Measurements from ENCODE around the gene PRKACB.

DNA sequence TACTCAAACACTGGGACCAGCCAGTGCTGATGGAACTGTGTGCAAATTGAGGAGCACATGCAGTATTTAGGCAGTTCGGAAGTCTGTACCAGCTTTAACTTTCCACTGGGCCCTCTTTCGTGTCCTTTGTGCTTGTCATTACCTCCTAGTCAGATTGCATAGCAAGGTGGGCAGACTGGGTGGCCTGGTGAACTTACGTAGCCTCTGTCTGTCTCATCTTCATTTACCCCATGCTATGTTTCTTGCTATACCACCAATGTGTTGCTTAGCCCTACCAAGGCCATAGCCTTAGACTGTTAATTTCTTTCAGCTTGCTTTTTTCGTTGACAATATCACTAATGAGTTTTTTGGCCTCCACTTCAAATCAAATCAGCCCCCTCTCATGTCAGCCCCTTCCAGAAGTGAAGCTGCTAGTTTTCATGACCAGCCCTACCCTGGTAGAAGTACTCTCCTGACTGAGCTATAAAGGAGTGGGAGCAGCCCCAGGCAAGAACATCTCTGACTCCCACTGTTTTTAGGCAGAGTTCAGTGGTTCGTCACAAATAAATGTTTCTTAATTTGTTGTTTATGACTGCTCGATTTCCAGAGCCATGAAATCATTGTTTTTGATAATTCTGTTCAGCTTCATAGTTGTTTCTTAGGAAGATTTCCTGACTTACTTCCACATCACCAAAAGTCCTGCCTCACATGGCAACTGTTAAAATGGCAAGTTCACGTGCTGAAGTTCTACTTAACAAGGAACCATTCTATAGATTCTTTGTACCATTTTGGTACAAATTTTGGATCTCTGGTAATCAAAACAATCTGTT lies 19.3 kb downstream of the PRKACB start:
- TF ChIP-seq, protein P1, sequence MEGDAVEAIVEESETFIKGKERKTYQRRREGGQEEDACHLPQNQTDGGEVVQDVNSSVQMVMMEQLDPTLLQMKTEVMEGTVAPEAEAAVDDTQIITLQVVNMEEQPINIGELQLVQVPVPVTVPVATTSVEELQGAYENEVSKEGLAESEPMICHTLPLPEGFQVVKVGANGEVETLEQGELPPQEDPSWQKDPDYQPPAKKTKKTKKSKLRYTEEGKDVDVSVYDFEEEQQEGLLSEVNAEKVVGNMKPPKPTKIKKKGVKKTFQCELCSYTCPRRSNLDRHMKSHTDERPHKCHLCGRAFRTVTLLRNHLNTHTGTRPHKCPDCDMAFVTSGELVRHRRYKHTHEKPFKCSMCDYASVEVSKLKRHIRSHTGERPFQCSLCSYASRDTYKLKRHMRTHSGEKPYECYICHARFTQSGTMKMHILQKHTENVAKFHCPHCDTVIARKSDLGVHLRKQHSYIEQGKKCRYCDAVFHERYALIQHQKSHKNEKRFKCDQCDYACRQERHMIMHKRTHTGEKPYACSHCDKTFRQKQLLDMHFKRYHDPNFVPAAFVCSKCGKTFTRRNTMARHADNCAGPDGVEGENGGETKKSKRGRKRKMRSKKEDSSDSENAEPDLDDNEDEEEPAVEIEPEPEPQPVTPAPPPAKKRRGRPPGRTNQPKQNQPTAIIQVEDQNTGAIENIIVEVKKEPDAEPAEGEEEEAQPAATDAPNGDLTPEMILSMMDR (conservative IDR thresholded peaks at IDR 0.05; ENCODE audit: low read depth in 2 of 2) = no peak
- no peak for TF ChIP-seq EZH2 (IDR thresholded peaks at IDR 0.05; ENCODE audit: low read depth, unreplicated experiment)
- no peak for TF ChIP-seq EZH2phosphoT487 (IDR thresholded peaks at IDR 0.05; ENCODE audit: unreplicated experiment)
- TF ChIP-seq POLR2AphosphoS5 (IDR thresholded peaks at IDR 0.05; ENCODE audit: low read depth) = no peak
- TF ChIP-seq, protein P2, sequence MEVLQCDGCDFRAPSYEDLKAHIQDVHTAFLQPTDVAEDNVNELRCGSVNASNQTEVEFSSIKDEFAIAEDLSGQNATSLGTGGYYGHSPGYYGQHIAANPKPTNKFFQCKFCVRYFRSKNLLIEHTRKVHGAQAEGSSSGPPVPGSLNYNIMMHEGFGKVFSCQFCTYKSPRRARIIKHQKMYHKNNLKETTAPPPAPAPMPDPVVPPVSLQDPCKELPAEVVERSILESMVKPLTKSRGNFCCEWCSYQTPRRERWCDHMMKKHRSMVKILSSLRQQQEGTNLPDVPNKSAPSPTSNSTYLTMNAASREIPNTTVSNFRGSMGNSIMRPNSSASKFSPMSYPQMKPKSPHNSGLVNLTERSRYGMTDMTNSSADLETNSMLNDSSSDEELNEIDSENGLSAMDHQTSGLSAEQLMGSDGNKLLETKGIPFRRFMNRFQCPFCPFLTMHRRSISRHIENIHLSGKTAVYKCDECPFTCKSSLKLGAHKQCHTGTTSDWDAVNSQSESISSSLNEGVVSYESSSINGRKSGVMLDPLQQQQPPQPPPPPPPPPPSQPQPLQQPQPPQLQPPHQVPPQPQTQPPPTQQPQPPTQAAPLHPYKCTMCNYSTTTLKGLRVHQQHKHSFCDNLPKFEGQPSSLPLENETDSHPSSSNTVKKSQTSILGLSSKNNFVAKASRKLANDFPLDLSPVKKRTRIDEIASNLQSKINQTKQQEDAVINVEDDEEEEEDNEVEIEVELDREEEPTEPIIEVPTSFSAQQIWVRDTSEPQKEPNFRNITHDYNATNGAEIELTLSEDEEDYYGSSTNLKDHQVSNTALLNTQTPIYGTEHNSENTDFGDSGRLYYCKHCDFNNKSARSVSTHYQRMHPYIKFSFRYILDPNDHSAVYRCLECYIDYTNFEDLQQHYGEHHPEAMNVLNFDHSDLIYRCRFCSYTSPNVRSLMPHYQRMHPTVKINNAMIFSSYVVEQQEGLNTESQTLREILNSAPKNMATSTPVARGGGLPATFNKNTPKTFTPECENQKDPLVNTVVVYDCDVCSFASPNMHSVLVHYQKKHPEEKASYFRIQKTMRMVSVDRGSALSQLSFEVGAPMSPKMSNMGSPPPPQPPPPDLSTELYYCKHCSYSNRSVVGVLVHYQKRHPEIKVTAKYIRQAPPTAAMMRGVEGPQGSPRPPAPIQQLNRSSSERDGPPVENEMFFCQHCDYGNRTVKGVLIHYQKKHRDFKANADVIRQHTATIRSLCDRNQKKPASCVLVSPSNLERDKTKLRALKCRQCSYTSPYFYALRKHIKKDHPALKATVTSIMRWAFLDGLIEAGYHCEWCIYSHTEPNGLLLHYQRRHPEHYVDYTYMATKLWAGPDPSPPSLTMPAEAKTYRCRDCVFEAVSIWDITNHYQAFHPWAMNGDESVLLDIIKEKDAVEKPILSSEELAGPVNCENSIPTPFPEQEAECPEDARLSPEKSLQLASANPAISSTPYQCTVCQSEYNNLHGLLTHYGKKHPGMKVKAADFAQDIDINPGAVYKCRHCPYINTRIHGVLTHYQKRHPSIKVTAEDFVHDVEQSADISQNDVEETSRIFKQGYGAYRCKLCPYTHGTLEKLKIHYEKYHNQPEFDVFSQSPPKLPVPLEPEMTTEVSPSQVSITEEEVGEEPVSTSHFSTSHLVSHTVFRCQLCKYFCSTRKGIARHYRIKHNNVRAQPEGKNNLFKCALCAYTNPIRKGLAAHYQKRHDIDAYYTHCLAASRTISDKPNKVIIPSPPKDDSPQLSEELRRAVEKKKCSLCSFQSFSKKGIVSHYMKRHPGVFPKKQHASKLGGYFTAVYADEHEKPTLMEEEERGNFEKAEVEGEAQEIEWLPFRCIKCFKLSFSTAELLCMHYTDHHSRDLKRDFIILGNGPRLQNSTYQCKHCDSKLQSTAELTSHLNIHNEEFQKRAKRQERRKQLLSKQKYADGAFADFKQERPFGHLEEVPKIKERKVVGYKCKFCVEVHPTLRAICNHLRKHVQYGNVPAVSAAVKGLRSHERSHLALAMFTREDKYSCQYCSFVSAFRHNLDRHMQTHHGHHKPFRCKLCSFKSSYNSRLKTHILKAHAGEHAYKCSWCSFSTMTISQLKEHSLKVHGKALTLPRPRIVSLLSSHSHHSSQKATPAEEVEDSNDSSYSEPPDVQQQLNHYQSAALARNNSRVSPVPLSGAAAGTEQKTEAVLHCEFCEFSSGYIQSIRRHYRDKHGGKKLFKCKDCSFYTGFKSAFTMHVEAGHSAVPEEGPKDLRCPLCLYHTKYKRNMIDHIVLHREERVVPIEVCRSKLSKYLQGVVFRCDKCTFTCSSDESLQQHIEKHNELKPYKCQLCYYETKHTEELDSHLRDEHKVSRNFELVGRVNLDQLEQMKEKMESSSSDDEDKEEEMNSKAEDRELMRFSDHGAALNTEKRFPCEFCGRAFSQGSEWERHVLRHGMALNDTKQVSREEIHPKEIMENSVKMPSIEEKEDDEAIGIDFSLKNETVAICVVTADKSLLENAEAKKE (CRISPR knock-in tag; IDR thresholded peaks at IDR 0.05) = no peak
- TF ChIP-seq, protein P3, sequence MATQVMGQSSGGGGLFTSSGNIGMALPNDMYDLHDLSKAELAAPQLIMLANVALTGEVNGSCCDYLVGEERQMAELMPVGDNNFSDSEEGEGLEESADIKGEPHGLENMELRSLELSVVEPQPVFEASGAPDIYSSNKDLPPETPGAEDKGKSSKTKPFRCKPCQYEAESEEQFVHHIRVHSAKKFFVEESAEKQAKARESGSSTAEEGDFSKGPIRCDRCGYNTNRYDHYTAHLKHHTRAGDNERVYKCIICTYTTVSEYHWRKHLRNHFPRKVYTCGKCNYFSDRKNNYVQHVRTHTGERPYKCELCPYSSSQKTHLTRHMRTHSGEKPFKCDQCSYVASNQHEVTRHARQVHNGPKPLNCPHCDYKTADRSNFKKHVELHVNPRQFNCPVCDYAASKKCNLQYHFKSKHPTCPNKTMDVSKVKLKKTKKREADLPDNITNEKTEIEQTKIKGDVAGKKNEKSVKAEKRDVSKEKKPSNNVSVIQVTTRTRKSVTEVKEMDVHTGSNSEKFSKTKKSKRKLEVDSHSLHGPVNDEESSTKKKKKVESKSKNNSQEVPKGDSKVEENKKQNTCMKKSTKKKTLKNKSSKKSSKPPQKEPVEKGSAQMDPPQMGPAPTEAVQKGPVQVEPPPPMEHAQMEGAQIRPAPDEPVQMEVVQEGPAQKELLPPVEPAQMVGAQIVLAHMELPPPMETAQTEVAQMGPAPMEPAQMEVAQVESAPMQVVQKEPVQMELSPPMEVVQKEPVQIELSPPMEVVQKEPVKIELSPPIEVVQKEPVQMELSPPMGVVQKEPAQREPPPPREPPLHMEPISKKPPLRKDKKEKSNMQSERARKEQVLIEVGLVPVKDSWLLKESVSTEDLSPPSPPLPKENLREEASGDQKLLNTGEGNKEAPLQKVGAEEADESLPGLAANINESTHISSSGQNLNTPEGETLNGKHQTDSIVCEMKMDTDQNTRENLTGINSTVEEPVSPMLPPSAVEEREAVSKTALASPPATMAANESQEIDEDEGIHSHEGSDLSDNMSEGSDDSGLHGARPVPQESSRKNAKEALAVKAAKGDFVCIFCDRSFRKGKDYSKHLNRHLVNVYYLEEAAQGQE (IDR thresholded peaks at IDR 0.05; ENCODE audit: unreplicated experiment) = no peak
- no peak for TF ChIP-seq ZNF114 (CRISPR knock-in tag; IDR thresholded peaks at IDR 0.05)
- TF ChIP-seq NANOG (IDR thresholded peaks at IDR 0.05; ENCODE audit: borderline replicate concordance) = no peak

Data from GM23338 (cell line).